Measurements from ENCODE around the gene MEF2C. TPM values are rescaled to one million over a fixed set of nuclear protein-coding genes. Genes with fewer than 3 reads are reported as not detected.

Gene MEF2C
- total RNA-seq, 3 donors from 2014 or later = 0.76 to 3.1 (median 1.4) TPM

DNA sequence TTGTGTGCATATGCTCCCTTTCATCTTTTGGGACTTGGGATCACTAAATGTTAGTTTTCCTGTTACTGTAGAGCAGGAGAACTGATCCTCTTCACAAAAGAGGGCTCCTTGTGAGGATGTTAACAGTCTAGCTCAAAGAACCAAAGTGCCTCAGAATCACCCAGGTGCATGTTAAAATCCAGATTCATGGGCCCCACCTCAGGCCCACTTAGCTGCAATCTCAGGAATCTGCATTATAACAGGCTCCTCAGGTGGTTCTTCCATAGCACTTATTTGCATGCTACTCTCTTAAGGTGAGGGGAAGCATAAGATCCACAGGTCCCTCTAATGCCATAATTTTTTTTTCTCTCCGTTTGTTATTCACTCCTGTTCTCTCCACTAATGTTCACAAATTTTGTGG, 14.8 kb upstream of the MEF2C start:
- Mint-ChIP-seq H3K4me3 (no peak overlapping the region), H3K36me3 (ENCODE audit: insufficient read depth) (no peaks in the 10 kb centered on the region), H3K9me3 (no peaks in the 10 kb centered on the region), H3K27me3 (ENCODE audit: low read depth) (peaks cover 2% of the 10 kb centered on the region), H3K4me1 (ENCODE audit: low read depth) (no peaks in the 10 kb centered on the region)
- DNase-seq (no peak), ATAC-seq (no peak)

DNA sequence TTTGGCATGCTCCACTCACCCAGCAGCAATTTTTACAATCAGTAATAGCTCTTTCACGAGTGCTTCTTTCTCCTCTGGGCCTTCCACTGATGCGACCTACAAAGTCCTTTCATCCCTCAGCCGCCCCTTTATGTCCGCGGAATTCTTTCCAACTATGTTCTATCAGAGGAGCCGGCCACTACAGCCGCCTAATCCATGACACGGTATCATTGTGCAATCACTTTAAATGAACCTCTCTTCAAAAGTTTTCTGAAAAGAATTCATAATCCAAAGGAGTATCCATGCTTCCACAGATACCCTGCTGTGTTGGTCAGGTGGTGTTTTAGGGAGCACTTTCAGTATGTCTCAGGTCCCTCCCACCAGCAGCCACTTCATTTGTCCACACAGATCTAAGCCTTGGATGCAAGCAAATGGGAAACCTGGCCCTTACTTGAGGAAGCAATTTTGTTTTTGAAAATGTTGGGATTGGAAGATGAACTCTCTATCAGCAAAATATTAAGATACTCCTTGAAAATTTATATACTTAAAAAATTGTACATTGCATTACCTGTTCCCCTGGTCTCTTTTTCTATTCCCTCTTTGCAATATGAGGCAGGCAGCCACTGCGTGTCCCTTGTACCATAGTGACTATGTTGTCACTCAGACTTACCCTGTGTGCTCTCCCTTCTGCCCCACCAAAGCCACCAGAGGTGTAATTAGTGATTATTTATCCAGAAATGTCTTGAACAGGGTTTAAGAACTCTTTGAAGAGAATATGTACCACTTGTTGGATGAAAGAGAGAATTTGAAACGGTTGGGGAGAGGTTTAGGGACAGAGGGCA, 12.9 kb upstream of the MEF2C start:
- Mint-ChIP-seq H3K4me1 (ENCODE audit: low read depth) (no peaks in the 10 kb centered on the region), H3K27me3 (ENCODE audit: low read depth) (peaks cover 13% of the 10 kb centered on the region), H3K9me3 (no peaks in the 10 kb centered on the region), H3K36me3 (ENCODE audit: insufficient read depth) (no peaks in the 10 kb centered on the region), H3K4me3 (no peak overlapping the region)
- ATAC-seq (no peak), DNase-seq (no peak)

DNA sequence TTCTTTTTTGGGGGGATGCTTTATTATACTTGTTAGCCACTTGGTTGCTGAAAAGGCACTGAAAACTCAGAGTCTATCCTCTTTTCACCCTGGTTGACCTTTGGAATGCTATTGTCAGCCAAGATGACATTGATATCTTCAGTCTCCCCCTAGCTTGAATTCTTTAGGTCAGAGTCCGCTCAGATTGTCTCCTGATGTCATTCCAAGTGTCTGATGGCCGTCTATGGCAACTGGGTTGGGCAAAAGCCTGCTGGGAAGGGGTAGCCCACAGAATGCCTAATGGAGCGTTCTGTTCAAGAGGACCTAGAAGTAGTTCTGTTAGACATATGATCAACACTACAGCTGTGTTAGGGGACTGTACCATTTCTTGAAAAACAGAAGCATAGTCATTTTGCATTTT, 9.7 kb upstream of the MEF2C start:
- H3K36me3 Mint-ChIP-seq (ENCODE audit: insufficient read depth) = no peaks in the 10 kb centered on the region
- DNase-seq (no peak), ATAC-seq (no peak)
- H3K4me1 Mint-ChIP-seq (ENCODE audit: low read depth) = no peaks in the 10 kb centered on the region
- peaks cover 34% of the 10 kb centered on the region for H3K27me3 Mint-ChIP-seq (ENCODE audit: low read depth)
- no peaks in the 10 kb centered on the region for H3K9me3 Mint-ChIP-seq
- no peak overlapping the region for H3K4me3 Mint-ChIP-seq

DNA sequence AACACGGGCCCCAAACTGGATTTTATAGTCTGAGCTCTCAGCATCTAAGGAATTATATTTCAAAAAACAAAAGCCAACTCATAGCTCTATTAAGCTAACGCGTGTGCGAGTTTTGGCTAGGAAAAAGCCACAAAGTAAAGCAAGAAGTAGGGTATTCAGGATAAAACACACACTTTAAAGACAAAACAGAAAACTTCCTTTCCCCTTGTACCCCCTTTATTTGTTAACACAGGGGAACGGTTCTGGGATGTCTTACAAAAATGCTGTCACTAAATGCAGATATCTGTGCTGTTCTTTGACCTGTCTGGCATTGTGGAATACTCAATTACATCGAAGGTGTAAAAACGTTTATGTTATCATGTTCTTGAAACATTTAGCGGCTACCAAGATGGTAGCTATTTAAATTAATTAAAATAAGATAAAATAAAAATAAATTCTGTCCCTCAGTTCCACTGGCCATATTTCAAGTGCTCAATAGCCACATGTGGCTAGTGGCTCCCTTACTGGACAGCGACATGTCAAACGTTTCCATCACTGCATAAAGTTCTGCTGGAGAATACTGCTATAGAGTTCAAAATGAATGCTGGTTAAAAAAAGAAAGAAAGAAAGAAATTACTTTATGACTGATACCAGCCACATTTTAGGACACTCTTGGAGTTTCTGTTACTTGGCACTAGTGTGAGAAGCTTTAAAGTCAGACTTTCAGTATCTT, 7.2 kb upstream of the MEF2C start:
- Mint-ChIP-seq H3K9me3 (no peaks in the 10 kb centered on the region), H3K4me1 (ENCODE audit: low read depth) (no peaks in the 10 kb centered on the region), H3K4me3 (peak overlapping the region; percentile 69), H3K27me3 (ENCODE audit: low read depth) (peaks cover 44% of the 10 kb centered on the region), H3K36me3 (ENCODE audit: insufficient read depth) (no peaks in the 10 kb centered on the region)
- no peak for ATAC-seq
- no peak for DNase-seq

DNA sequence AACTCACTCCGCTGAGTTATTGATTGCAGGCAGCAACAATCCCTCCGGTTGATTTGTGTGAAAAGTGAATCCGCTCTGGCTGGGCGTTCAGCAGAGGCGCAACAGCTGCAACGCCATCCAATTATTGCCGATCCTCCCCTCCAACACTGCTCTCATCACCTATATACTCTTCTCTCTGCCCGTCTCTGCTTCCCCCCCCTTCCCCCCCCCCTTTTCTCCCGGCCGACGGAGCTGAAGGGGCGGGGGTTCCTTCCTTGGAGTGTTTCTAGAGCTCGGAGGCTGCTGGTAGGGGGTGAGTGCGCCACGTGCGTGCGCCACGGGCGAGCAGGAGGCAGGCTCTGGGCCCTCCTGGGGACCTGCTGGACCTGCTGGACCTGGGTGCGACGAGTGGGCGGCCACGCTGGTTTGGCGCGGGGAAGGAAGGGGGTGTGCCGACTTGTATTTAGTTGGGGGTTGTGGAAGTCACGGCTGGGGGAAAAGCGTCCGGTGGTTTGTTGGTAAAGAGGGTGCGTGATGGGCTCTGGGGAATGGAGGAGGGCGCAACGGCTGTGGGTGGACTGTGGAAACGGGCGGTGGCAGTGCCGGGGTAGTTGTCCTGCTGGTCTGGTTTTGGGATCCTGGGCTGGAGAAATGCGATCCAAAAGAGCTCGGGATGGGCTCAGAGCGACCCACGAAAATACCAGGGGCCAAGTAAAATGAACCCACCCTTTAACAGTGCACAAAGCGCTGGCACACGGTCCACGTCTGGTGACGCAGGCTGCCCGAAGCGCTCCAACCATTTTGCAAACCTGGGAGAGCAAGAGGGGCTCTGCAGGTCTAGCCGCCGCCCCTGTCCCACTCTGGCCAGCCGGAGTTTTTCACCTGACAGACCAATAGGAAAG, 6.4 kb upstream of the MEF2C start:
- no peaks in the 10 kb centered on the region for H3K36me3 Mint-ChIP-seq (ENCODE audit: insufficient read depth)
- DNase-seq = no peak
- peaks cover 49% of the 10 kb centered on the region for H3K27me3 Mint-ChIP-seq (ENCODE audit: low read depth)
- H3K4me3 Mint-ChIP-seq = peak overlapping the region; percentile 69
- no peaks in the 10 kb centered on the region for H3K9me3 Mint-ChIP-seq
- H3K4me1 Mint-ChIP-seq (ENCODE audit: low read depth) = peaks cover 1% of the 10 kb centered on the region
- ATAC-seq = no peak

DNA sequence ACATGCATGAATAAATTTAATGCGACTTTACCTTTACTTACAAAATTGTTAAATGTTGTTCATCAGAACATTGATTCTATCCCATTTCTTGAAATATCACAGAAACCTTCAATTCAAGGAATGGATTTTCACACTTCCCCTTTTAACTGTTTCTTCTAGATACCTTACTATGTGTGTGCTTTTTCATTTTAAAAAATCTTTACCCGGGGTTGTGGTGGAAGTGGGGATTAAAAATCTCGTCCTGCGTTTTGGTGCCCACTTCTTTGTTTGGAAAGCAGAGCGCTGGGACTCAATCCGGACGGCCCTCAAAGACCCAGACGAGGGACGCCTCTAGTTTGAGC, 5.8 kb upstream of the MEF2C start:
- ATAC-seq (no peak), DNase-seq (no peak)
- Mint-ChIP-seq H3K36me3 (ENCODE audit: insufficient read depth) (no peaks in the 10 kb centered on the region), H3K4me1 (ENCODE audit: low read depth) (peaks cover 7% of the 10 kb centered on the region), H3K9me3 (no peaks in the 10 kb centered on the region), H3K4me3 (peak overlapping the region; percentile 69), H3K27me3 (ENCODE audit: low read depth) (peaks cover 55% of the 10 kb centered on the region)

DNA sequence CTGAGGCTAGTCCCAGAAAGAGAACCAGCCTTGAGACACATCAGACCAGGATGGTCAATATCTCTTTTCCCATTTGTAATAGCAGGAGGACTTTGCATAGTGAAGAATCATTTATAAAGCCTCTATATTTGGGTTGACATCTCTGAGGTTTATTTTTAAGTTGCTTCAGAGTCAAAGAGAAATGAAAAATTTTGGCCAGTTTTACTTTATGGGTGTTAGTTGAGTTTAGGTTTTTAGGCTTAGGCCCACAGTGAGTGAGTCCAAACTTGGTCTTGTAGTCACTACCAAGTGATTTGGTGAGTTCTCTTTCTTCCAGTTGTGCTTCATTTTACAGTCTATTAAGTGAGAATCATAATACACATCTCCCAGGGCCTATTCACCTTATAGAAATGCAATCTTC, 5.3 kb upstream of the MEF2C start:
- Mint-ChIP-seq H3K27me3 (ENCODE audit: low read depth) (peaks cover 60% of the 10 kb centered on the region), H3K9me3 (no peaks in the 10 kb centered on the region), H3K4me1 (ENCODE audit: low read depth) (peaks cover 11% of the 10 kb centered on the region), H3K4me3 (no peak overlapping the region), H3K36me3 (ENCODE audit: insufficient read depth) (no peaks in the 10 kb centered on the region)
- DNase-seq (no peak), ATAC-seq (no peak)

DNA sequence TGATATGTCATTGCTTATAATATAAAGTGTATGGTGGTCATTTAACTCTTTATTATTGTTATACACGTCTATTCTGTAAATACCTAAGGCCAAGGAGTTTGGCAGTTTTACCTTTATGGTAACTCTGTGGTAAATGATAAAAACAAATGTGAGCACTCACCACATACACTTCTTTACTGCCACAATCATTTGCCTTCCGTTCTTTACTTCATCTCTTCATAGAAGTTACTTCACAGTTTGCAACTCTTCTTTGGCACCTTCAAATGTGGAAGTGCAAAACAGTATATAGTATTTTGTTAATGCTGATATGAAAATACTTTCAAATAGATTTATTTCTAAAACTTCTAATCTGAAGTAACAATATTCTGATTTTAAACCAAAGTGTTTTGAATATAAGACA, 4.4 kb upstream of the MEF2C start:
- Mint-ChIP-seq H3K4me3 (no peak overlapping the region), H3K9me3 (no peaks in the 10 kb centered on the region), H3K27me3 (ENCODE audit: low read depth) (peaks cover 64% of the 10 kb centered on the region), H3K36me3 (ENCODE audit: insufficient read depth) (no peaks in the 10 kb centered on the region), H3K4me1 (ENCODE audit: low read depth) (peaks cover 18% of the 10 kb centered on the region)
- DNase-seq (no peak), ATAC-seq (no peak)

DNA sequence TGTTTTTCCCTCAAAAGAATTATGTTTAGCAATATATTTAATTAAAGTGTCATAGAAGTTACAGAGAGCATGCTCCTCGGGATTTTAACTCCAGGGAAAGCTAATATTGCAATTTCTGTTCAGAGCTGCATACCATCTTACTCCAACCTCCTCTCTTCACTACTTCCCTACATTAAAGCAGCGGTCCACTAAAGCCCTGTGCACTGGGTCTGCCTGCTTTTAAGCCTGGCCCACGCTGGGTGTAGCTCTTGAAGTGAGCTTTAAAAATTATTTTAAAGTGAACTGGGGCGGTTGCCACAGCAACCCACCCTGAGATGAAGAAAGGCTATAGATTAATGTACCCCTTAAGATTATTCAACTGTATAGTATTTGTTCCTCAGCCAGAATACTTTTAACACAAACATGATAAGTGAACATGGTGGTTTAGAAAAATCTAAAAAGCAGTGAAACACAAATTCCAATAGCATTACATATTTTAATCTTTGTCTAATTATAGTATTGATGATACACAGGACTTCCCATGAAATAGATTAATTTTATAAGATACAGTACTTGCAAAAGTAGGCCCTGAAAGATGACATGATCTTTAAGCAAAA, 3.9 kb upstream of the MEF2C start:
- H3K36me3 Mint-ChIP-seq (ENCODE audit: insufficient read depth) = no peaks in the 10 kb centered on the region
- H3K4me1 Mint-ChIP-seq (ENCODE audit: low read depth) = peaks cover 19% of the 10 kb centered on the region
- H3K27me3 Mint-ChIP-seq (ENCODE audit: low read depth) = peaks cover 65% of the 10 kb centered on the region
- H3K4me3 Mint-ChIP-seq = no peak overlapping the region
- no peak for DNase-seq
- no peaks in the 10 kb centered on the region for H3K9me3 Mint-ChIP-seq
- no peak for ATAC-seq

DNA sequence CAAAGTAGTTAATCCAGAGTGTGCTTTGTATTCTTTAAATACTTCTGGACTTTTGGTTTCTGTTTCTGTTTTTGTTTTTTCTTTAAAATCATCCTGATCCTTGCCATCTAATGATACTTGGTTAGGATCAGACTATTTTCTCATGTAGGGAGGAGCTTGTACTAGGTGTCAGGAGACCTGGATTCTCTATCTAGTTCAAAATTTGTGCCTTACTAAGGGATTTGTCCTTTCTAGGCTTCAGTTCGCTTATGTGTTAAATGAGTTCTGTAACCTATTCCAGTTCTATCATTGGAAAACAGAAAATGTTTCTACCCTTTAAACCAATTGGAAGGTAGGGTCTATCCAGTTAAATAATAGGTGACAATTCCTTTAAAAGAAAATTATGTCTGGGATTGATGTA, 3.3 kb upstream of the MEF2C start:
- DNase-seq (no peak), ATAC-seq (no peak)
- Mint-ChIP-seq H3K27me3 (ENCODE audit: low read depth) (peaks cover 62% of the 10 kb centered on the region), H3K4me3 (no peak overlapping the region), H3K4me1 (ENCODE audit: low read depth) (peaks cover 19% of the 10 kb centered on the region), H3K36me3 (ENCODE audit: insufficient read depth) (no peaks in the 10 kb centered on the region), H3K9me3 (no peaks in the 10 kb centered on the region)

DNA sequence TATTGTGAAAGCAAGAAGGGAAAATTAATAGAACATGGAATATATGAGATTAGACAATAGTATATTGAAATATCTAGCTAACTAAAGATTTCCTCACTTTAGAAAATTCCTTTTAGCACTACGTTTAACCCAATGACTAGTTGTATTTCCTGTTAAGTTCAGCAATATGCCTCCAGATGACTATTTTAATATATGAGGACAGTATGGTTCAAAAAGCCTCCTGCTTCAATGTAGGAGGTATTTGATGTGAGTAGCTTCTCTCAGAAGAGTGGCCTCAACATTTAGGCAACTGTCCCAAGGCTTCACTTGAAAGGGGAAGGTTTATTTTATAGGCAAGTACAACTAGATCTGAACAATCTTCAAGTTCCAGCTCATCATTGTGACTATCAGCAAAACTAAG, 2.0 kb upstream of the MEF2C start:
- H3K36me3 Mint-ChIP-seq (ENCODE audit: insufficient read depth) = no peaks in the 10 kb centered on the region
- peaks cover 19% of the 10 kb centered on the region for H3K4me1 Mint-ChIP-seq (ENCODE audit: low read depth)
- H3K27me3 Mint-ChIP-seq (ENCODE audit: low read depth) = peaks cover 56% of the 10 kb centered on the region
- no peak overlapping the region for H3K4me3 Mint-ChIP-seq
- no peak for ATAC-seq
- no peak for DNase-seq
- H3K9me3 Mint-ChIP-seq = no peaks in the 10 kb centered on the region

DNA sequence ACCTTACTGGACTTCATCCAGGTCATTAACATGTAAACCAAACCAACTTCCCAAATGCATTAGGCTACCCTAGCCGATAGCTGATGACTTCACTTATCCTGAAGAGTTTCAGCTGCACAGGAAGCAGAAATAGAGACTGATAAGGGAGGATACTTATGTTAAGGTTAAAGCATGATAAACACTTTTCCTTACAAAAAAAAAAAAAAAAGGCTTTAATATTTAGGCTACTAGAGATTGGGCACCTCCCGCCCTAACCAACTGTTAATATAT, 1.6 kb upstream of the MEF2C start:
- Mint-ChIP-seq H3K4me3 (peak overlapping the region; percentile 9), H3K4me1 (ENCODE audit: low read depth) (peaks cover 19% of the 10 kb centered on the region), H3K9me3 (no peaks in the 10 kb centered on the region), H3K36me3 (ENCODE audit: insufficient read depth) (no peaks in the 10 kb centered on the region), H3K27me3 (ENCODE audit: low read depth) (peaks cover 56% of the 10 kb centered on the region)
- DNase-seq (no peak), ATAC-seq (no peak)

DNA sequence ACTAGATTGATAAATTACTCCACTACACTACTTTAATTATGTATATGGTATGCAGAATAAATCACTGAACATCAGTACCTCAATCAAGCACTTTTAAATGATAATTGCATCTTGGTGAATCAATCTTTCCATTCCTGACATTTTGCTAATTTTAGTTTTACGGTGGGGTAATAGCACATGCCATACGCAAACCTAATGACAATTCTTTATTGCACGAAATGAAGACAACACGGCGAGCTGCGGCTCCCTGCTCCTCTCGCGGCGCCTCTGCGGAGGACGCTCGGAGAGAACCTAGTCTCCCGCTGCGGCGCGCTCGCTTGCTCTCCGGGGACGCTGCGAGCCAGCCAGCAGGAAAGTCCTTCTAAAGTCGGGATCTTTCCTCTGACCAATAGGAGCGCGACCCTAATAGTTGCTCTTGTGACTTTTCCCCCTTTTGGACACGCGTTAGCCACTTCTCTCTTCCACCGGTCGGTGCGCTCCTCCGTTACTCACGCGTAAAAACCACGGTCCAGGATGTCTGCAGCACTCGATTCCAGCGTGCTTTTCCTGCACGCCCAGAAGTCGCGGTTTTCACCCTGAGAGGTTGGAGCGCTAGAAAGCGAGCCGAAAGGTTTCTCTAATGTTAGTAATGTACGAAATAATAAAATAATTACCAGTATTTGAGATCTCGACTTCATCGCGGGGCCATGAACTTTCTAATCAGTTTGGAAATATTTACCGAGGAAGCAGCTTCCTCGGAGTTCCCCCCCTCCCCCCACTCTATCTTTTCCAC, 1.0 kb upstream of the MEF2C start:
- no peaks in the 10 kb centered on the region for H3K36me3 Mint-ChIP-seq (ENCODE audit: insufficient read depth)
- peak overlapping the region; percentile 86 for H3K4me3 Mint-ChIP-seq
- peaks cover 19% of the 10 kb centered on the region for H3K4me1 Mint-ChIP-seq (ENCODE audit: low read depth)
- no peak for DNase-seq
- ATAC-seq = peak; percentile 27 to 30
- no peaks in the 10 kb centered on the region for H3K9me3 Mint-ChIP-seq
- peaks cover 54% of the 10 kb centered on the region for H3K27me3 Mint-ChIP-seq (ENCODE audit: low read depth)
